A549 (cell line): Measurements from ENCODE around the gene FAHD2A.
"Not testable (repeated sequence)": the region's sequence is repeated elsewhere in the genome, so short reads cannot be mapped to it uniquely, and the experiment has no call there.

ENCODE experiments used
- JUN ChIP-seq, 2 experiments: fragments of >200 bp; sonication (Bioruptor Twin); formaldehyde crosslinking; IDR thresholded peaks; 2 replicates in 1 of 2; 3 replicates in 1 of 2; pipeline ENCODE4 v1.6.1; 2016 to 2017
- JUNB ChIP-seq: fragments of >200 bp; sonication (Bioruptor Twin); formaldehyde crosslinking; IDR thresholded peaks from 2 replicates; pipeline ENCODE4 v1.6.1; 2016
- MAX ChIP-seq: IDR thresholded peaks from 2 replicates; pipeline ENCODE4 v1.6.1; 2012
- MAZ ChIP-seq: fragments of 150-350 bp; IDR thresholded peaks from 2 replicates; pipeline ENCODE4 v1.6.1; 2014; ENCODE audit warnings: antibody characterized with exemption, low read depth, low read length, borderline replicate concordance
- MYC ChIP-seq: IDR thresholded peaks from 2 replicates; pipeline ENCODE4 v1.6.1; 2012; ENCODE audit warnings: mild to moderate bottlenecking, inconsistent platforms, low read length, improper control_type of control experiment, borderline replicate concordance
- POLR2A ChIP-seq: IDR thresholded peaks from 2 replicates; pipeline ENCODE4 v1.6.1; 2012; ENCODE audit warnings: mild to moderate bottlenecking, low read length
- POLR2AphosphoS2 ChIP-seq: conservative IDR thresholded peaks from 2 replicates; pipeline ENCODE4 v1.6.1; 2012; ENCODE audit warnings: low read length, improper control_type of control experiment, inconsistent platforms
- RCOR1 ChIP-seq: fragments of 150-350 bp; IDR thresholded peaks from 2 replicates; pipeline ENCODE4 v1.6.1; 2014; ENCODE audit warnings: antibody characterized with exemption, low read length, low read depth
- SREBF2 ChIP-seq: fragments of 450-650 bp; IDR thresholded peaks from 2 replicates; pipeline ENCODE4 v1.6.1; 2014; ENCODE audit warnings: mild to moderate bottlenecking, moderate library complexity
- TF ChIP-seq, protein P1 (sequence below): fragments of 200-600 bp; sonication (generic); IDR thresholded peaks from 2 replicates; pipeline ENCODE4 v1.6.1; 2016; ENCODE audit warnings: antibody characterized with exemption, mild to moderate bottlenecking, moderate library complexity
- TF ChIP-seq, protein P2 (sequence below): fragments of >200 bp; sonication (Bioruptor Twin); formaldehyde crosslinking; IDR thresholded peaks from 3 replicates; pipeline ENCODE4 v1.5.1; 2016
- TF ChIP-seq, protein P3 (sequence below): IDR thresholded peaks from 2 replicates; pipeline ENCODE4 v1.6.1; 2012

DNA sequence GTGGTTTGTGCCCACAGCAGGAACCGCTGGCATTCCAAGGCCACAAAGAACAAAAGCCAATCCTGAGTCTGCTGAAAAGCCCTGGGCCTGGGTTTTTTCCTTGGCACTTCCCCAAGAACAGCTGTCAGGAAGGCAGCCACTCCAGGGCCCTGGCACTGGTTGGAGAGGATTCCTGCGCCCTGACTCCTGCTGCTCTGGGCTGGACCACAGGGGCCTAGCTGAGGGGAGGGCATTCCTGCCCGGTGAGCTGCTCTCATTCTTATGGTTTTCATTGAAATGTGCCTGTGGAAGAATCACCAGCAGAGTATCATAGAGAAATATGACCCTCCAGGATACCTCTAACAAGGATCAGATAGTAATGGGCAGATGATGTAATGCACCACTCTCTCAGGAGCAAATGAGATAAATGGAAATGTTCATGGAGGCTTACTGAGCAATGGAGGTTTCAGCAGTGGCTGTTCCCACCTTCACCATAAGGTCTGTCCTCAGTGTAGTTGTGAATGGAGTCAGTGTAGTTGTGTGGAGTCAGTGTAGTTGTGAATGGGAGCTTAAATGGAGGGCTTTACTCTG is 32.1 kb downstream of the FAHD2A start:
- TF ChIP-seq SREBF2; POLR2A; JUNB; MAX; MYC; MAZ; RCOR1; POLR2AphosphoS2; JUN (IDR thresholded peaks at IDR 0.05): not testable (repeated sequence)
- TF ChIP-seq, protein P1, sequence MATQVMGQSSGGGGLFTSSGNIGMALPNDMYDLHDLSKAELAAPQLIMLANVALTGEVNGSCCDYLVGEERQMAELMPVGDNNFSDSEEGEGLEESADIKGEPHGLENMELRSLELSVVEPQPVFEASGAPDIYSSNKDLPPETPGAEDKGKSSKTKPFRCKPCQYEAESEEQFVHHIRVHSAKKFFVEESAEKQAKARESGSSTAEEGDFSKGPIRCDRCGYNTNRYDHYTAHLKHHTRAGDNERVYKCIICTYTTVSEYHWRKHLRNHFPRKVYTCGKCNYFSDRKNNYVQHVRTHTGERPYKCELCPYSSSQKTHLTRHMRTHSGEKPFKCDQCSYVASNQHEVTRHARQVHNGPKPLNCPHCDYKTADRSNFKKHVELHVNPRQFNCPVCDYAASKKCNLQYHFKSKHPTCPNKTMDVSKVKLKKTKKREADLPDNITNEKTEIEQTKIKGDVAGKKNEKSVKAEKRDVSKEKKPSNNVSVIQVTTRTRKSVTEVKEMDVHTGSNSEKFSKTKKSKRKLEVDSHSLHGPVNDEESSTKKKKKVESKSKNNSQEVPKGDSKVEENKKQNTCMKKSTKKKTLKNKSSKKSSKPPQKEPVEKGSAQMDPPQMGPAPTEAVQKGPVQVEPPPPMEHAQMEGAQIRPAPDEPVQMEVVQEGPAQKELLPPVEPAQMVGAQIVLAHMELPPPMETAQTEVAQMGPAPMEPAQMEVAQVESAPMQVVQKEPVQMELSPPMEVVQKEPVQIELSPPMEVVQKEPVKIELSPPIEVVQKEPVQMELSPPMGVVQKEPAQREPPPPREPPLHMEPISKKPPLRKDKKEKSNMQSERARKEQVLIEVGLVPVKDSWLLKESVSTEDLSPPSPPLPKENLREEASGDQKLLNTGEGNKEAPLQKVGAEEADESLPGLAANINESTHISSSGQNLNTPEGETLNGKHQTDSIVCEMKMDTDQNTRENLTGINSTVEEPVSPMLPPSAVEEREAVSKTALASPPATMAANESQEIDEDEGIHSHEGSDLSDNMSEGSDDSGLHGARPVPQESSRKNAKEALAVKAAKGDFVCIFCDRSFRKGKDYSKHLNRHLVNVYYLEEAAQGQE = not testable (repeated sequence)
- TF ChIP-seq, protein P2, sequence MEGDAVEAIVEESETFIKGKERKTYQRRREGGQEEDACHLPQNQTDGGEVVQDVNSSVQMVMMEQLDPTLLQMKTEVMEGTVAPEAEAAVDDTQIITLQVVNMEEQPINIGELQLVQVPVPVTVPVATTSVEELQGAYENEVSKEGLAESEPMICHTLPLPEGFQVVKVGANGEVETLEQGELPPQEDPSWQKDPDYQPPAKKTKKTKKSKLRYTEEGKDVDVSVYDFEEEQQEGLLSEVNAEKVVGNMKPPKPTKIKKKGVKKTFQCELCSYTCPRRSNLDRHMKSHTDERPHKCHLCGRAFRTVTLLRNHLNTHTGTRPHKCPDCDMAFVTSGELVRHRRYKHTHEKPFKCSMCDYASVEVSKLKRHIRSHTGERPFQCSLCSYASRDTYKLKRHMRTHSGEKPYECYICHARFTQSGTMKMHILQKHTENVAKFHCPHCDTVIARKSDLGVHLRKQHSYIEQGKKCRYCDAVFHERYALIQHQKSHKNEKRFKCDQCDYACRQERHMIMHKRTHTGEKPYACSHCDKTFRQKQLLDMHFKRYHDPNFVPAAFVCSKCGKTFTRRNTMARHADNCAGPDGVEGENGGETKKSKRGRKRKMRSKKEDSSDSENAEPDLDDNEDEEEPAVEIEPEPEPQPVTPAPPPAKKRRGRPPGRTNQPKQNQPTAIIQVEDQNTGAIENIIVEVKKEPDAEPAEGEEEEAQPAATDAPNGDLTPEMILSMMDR = not testable (repeated sequence)
- TF ChIP-seq, protein P3, sequence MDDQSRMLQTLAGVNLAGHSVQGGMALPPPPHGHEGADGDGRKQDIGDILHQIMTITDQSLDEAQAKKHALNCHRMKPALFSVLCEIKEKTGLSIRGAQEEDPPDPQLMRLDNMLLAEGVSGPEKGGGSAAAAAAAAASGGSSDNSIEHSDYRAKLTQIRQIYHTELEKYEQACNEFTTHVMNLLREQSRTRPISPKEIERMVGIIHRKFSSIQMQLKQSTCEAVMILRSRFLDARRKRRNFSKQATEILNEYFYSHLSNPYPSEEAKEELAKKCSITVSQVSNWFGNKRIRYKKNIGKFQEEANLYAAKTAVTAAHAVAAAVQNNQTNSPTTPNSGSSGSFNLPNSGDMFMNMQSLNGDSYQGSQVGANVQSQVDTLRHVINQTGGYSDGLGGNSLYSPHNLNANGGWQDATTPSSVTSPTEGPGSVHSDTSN = not testable (repeated sequence)
